IMR-90 (cell line): ENCODE results near the gene RCCD1. TPM values are rescaled to one million over a fixed set of nuclear protein-coding genes. Genes with fewer than 3 reads are reported as not detected.
A peak's percentile ranks its signal among the peaks of the same experiment; 100 is the strongest.

Experiments used
- ATAC-seq: fragments of 200-7000 bp; cut with Tn5 transposase; 2 replicates; pipeline ENCODE4 v1.9.1; 2020; ENCODE audit warnings: low read depth, mild to moderate bottlenecking, moderate library complexity
- BruUV-seq: library from RNA; stranded (reverse); fragments of 400-500 nt; replicated peaks from 2 replicates; lab custom pipeline; 2021; lab: Mats Ljungman, UMichigan
- CTCF ChIA-PET: fragments of 300-600 bp; formaldehyde crosslinking; extraction: SDS; loops from one replicate; lab custom pipeline; 2021; ENCODE audit warnings: antibody characterized with exemption; lab: Yijun Ruan, JAX
- POLR2A ChIA-PET: fragments of 300-600 bp; sonication (Branson Sonifier 250); formaldehyde crosslinking; loops from one replicate; lab custom pipeline; 2022; ENCODE audit warnings: antibody characterized with exemption; ENCODE audit not compliant: unreplicated experiment; lab: Charles Lee
- DNase-seq: peaks from one replicate; pipeline ENCODE4 v3.0.0; 2013
- H2AFZ ChIP-seq: replicated peaks from 2 replicates; pipeline ENCODE3; 2013; ENCODE audit warnings: low read length, mild to moderate bottlenecking; ENCODE audit not compliant: poor library complexity
- H2AK5ac ChIP-seq: 2 replicates; pipeline ENCODE4 v1.6.1; 2013; ENCODE audit warnings: low read depth, low read length, inconsistent platforms
- H2AK9ac ChIP-seq: replicated peaks from 2 replicates; pipeline ENCODE3; 2013; ENCODE audit warnings: mild to moderate bottlenecking, low read depth, low read length, moderate library complexity; ENCODE audit not compliant: poor library complexity
- H2BK120ac ChIP-seq: 2 replicates; pipeline ENCODE4 v1.6.1; 2013; ENCODE audit warnings: low read depth, low read length, inconsistent platforms
- H2BK15ac ChIP-seq: 3 replicates; pipeline ENCODE4 v1.6.1; 2013; ENCODE audit warnings: low read depth, low read length, inconsistent platforms
- H2BK20ac ChIP-seq: 2 replicates; pipeline ENCODE4 v1.6.1; 2013; ENCODE audit warnings: low read depth, mild to moderate bottlenecking, inconsistent platforms, low read length, moderate library complexity
- H2BK5ac ChIP-seq: 2 replicates; pipeline ENCODE4 v1.6.1; 2013; ENCODE audit warnings: mild to moderate bottlenecking, low read depth, low read length, inconsistent platforms; ENCODE audit not compliant: poor library complexity, severe bottlenecking
- H3K14ac ChIP-seq: replicated peaks from 2 replicates; pipeline ENCODE4 v1.6.1; 2013; ENCODE audit warnings: low read depth, low read length, inconsistent platforms
- H3K18ac ChIP-seq: 2 replicates; pipeline ENCODE4 v1.6.1; 2013; ENCODE audit warnings: low read depth, low read length, control low read depth
- H3K23ac ChIP-seq: 2 replicates; pipeline ENCODE4 v1.6.1; 2013; ENCODE audit warnings: low read depth, low read length, inconsistent platforms
- H3K27ac ChIP-seq: 2 replicates; pipeline ENCODE4 v1.5.1; 2013; ENCODE audit warnings: mild to moderate bottlenecking, control low read depth, low read length; ENCODE audit not compliant: insufficient read depth
- H3K27me3 ChIP-seq: 2 replicates; pipeline ENCODE4 v1.6.1; 2013; ENCODE audit warnings: low read length; ENCODE audit not compliant: control insufficient read depth, insufficient read depth
- H3K36me3 ChIP-seq: 2 replicates; pipeline ENCODE4 v1.6.1; 2013; ENCODE audit warnings: low read length, mixed read lengths; ENCODE audit not compliant: control insufficient read depth, insufficient read depth
- H3K4ac ChIP-seq: 2 replicates; pipeline ENCODE4 v1.6.1; 2013; ENCODE audit warnings: low read depth, low read length, inconsistent platforms
- H3K4me1 ChIP-seq: 2 replicates; pipeline ENCODE4 v1.6.1; 2013; ENCODE audit warnings: low read length, mixed read lengths; ENCODE audit not compliant: control insufficient read depth, insufficient read depth
- H3K4me2 ChIP-seq: 2 replicates; pipeline ENCODE4 v1.6.1; 2013; ENCODE audit warnings: low read depth, mild to moderate bottlenecking, control low read depth, low read length, moderate library complexity
- H3K4me3 ChIP-seq: 2 replicates; pipeline ENCODE4 v1.5.1; 2013; ENCODE audit warnings: low read depth, mild to moderate bottlenecking, control low read depth, low read length, moderate library complexity; ENCODE audit not compliant: insufficient read depth
- H3K56ac ChIP-seq: 2 replicates; pipeline ENCODE4 v1.6.1; 2013; ENCODE audit warnings: low read length, inconsistent platforms; ENCODE audit not compliant: insufficient read depth; ENCODE audit errors: extremely low read depth
- H3K79me1 ChIP-seq, 2 experiments: 2 replicates each; pipeline ENCODE4 v1.6.1; 2013; ENCODE audit warnings: low read length in 2 of 2, inconsistent platforms in 1 of 2, low read depth in 1 of 2
- H3K9ac ChIP-seq: 2 replicates; pipeline ENCODE4 v1.6.1; 2013; ENCODE audit warnings: low read depth, low read length, control low read depth
- H3K9me1 ChIP-seq: 2 replicates; pipeline ENCODE4 v1.6.1; 2013; ENCODE audit warnings: low read length, inconsistent platforms; ENCODE audit not compliant: insufficient read depth
- H3K9me3 ChIP-seq: 2 replicates; pipeline ENCODE4 v1.6.1; 2013; ENCODE audit warnings: low read length; ENCODE audit not compliant: control insufficient read depth, insufficient read depth
- H4K20me1 ChIP-seq: 2 replicates; pipeline ENCODE4 v1.6.1; 2013; ENCODE audit warnings: low read length, inconsistent platforms; ENCODE audit not compliant: insufficient read depth
- H4K5ac ChIP-seq: 2 replicates; pipeline ENCODE4 v1.6.1; 2013; ENCODE audit warnings: mild to moderate bottlenecking, low read depth, low read length, control low read depth
- H4K8ac ChIP-seq, 2 experiments: 2 replicates each; pipeline ENCODE4 v1.6.1; 2013; ENCODE audit warnings: low read depth in 2 of 2, low read length in 2 of 2, control low read depth in 1 of 2, inconsistent platforms in 1 of 2
- H4K91ac ChIP-seq: 2 replicates; pipeline ENCODE4 v1.6.1; 2013; ENCODE audit warnings: low read depth, low read length, inconsistent platforms; ENCODE audit not compliant: insufficient read depth
- CHD1 ChIP-seq: IDR thresholded peaks from 2 replicates; pipeline ENCODE4 v1.6.1; 2012; ENCODE audit warnings: low read depth, low read length, improper control_type of control experiment
- FOS ChIP-seq: fragments of 150-350 bp; IDR thresholded peaks from 2 replicates; pipeline ENCODE4 v1.6.1; 2016; ENCODE audit warnings: low read depth, low read length
- MAFK ChIP-seq: IDR thresholded peaks from 2 replicates; pipeline ENCODE4 v1.6.1; 2012; ENCODE audit warnings: low read depth, low read length, improper control_type of control experiment
- MAZ ChIP-seq: IDR thresholded peaks from 2 replicates; pipeline ENCODE4 v1.6.1; 2012; ENCODE audit warnings: low read depth, mild to moderate bottlenecking, low read length, improper control_type of control experiment, moderate library complexity, borderline replicate concordance
- MXI1 ChIP-seq: IDR thresholded peaks from 2 replicates; pipeline ENCODE4 v1.6.1; 2012; ENCODE audit warnings: low read depth, mild to moderate bottlenecking, low read length, moderate library complexity, borderline replicate concordance
- NFE2L2 ChIP-seq: fragments of 150-350 bp; IDR thresholded peaks from 2 replicates; pipeline ENCODE4 v1.6.1; 2016; ENCODE audit warnings: low read depth, mild to moderate bottlenecking, low read length
- POLR2A ChIP-seq: IDR thresholded peaks from 2 replicates; pipeline ENCODE4 v1.6.1; 2012; ENCODE audit warnings: mild to moderate bottlenecking, low read depth, low read length
- RAD21 ChIP-seq: IDR thresholded peaks from 2 replicates; pipeline ENCODE4 v1.6.1; 2012; ENCODE audit warnings: low read length, improper control_type of control experiment
- RCOR1 ChIP-seq: IDR thresholded peaks from 2 replicates; pipeline ENCODE4 v1.6.1; 2012; ENCODE audit warnings: mild to moderate bottlenecking, low read length, improper control_type of control experiment; ENCODE audit not compliant: insufficient replicate concordance
- SMC3 ChIP-seq: fragments of 150-350 bp; IDR thresholded peaks from 2 replicates; pipeline ENCODE4 v1.6.1; 2016; ENCODE audit warnings: low read depth, mild to moderate bottlenecking, antibody characterized with exemption, low read length, moderate library complexity
- WGBS, 2 experiments: methylation state at CpG; one replicate each; pipeline versions ENCODE4 v1.1.5 to v1.1.7; 2013; ENCODE audit warnings: missing lambda C conversion rate in 2 of 2; ENCODE audit not compliant: insufficient read length in 1 of 2; ENCODE audit errors: extremely low coverage in 2 of 2; 5-methylcytosine and 5-hydroxymethylcytosine counted together
- dilution Hi-C: fragments of 300-500 bp; cut with HindIII; formaldehyde crosslinking; loops from one replicate; pipeline ENCODE4 v1.14.3; 2018; ENCODE audit warnings: low sequenced_read_pairs; ENCODE audit not compliant: unreplicated experiment
- in situ Hi-C: fragments of 300-500 bp; cut with MboI; formaldehyde crosslinking; loops from 3 replicates; pipeline ENCODE4 v1.14.3; 2019; ENCODE audit warnings: low sequenced_read_pairs, inconsistent platforms, mixed read lengths
- intact Hi-C: fragments of 100-400 bp; cut with micrococcal nuclease; formaldehyde crosslinking; loops from 2 replicates; pipeline ENCODE4 v1.10.0; 2022
- polyA plus RNA-seq, 3 experiments: library from polyadenylated mRNA; depleted of rRNA; stranded (reverse); fragments of >200 nt; gene quantifications; 2 replicates each; pipeline ENCODE4 v1.2.3, GENCODE V29; 2012; ENCODE audit warnings: low replicate concordance in 1 of 3
- total RNA-seq: library from RNA; depleted of rRNA; stranded (reverse); fragments of >200 nt; gene quantifications from 2 replicates; pipeline ENCODE4 v1.2.3, GENCODE V29; 2012
- TF ChIP-seq, protein P1 (sequence below): fragments of 150-350 bp; IDR thresholded peaks from 2 replicates; pipeline ENCODE4 v1.6.1; 2016; ENCODE audit warnings: low read depth, mild to moderate bottlenecking, low read length, moderate library complexity, borderline replicate concordance
- TF ChIP-seq, protein P2 (sequence below): conservative IDR thresholded peaks from 2 replicates; pipeline ENCODE4 v1.5.1; 2012; ENCODE audit warnings: mild to moderate bottlenecking, low read depth, low read length, improper control_type of control experiment
- TF ChIP-seq, protein P3 (sequence below): fragments of 150-350 bp; IDR thresholded peaks from 2 replicates; pipeline ENCODE4 v1.6.1; 2017; ENCODE audit warnings: mild to moderate bottlenecking, antibody characterized with exemption, low read length, low read depth

RCCD1 gene
- total and polyA plus RNA-seq, 2 of the 4 experiments (the other 2 are of a cell fraction), result 3.9 to 9.9 TPM

DNA sequence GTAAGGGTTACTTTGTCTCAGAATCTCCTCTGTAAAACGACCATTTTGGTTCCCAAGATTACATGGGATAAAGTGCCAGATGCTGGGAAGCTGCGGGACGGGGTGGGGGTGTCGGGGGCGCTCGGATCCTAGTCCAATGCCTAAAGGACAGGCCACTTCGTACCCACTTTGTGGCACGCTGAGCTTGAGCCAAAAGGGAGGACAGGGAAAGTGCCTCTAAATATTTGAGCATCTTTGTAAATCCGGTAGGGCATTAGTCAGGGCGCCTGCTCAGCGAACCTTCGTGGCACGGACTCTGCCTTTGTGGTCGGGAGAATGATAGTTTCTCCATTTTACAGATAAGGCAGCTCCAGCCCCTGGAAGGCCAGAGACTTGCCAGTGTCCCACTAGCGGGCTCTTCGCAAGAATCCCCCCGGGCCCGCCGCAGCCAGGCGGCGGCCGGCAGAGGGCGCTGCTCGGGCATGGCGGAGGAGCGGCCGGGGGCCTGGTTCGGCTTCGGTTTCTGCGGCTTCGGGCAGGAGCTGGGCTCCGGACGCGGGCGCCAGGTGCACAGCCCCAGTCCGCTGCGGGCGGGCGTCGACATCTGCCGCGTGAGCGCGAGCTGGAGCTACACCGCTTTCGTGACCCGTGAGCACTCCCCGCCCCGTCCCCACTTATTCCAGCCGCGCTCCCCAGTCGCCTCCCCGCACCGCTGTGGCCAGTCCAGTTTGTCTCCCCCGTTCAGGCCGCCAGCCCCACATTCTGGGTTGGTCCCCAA, 1.8 kb downstream of the RCCD1 start:
- peaks cover 6 to 27% of the 10 kb centered on the region in 2 experiments; a peak in 3 of 4 replicates for H3K79me1 ChIP-seq
- BruUV-seq, result no TSS peak
- ChIA-PET CTCF (interaction anchor here (0.6 to 2.6 kb wide), 14 partner anchors 10 to 604 kb away, joined by 3 to 10 read pairs (median 5); partner anchors contain the start of gene UNC45A), POLR2A (interaction anchor here (0.6 kb wide), 1 partner anchor 25 kb away, joined by 4 read pairs; no protein-coding TSS in a partner anchor)
- no peak overlapping the region for H2BK120ac ChIP-seq
- no peak overlapping the region for H2BK15ac ChIP-seq
- peaks cover 6% of the 10 kb centered on the region for H3K4me1 ChIP-seq
- WGBS, 2 experiments, result 11% methylated on average over 30 of the region's 56 CpGs; no CpG with 5 or more reads in 1 of the 2 experiments
- H3K4me2 ChIP-seq, result peak overlapping the region; percentile 72
- peak overlapping the region; percentile 33; the same call in 1 of the 2 replicates for H2AK5ac ChIP-seq
- H3K18ac ChIP-seq, result no peak overlapping the region
- no peaks in the 10 kb centered on the region; the same call in 1 of the 2 replicates for H4K20me1 ChIP-seq
- no peak overlapping the region for H4K5ac ChIP-seq
- H3K9me1 ChIP-seq, result no peaks in the 10 kb centered on the region
- no peaks in the 10 kb centered on the region for H3K9me3 ChIP-seq
- no peak overlapping the region for H3K56ac ChIP-seq
- peak overlapping the region; percentile 36; the same call in 1 of the 2 replicates for H4K91ac ChIP-seq
- intact Hi-C loops, result loop anchor here (1.0 to 2.0 kb wide), 4 partner anchors 38 to 315 kb away; partner anchors contain the start of gene PRC1
- peak overlapping the region; percentile 60 for H2AK9ac ChIP-seq
- in situ Hi-C loops, result loop anchor here (10.0 kb wide), 1 partner anchor 318 kb away; no protein-coding TSS in a partner anchor
- H3K36me3 ChIP-seq, result peaks cover 35% of the 10 kb centered on the region
- H3K4me3 ChIP-seq, result peak overlapping the region; percentile 64
- ATAC-seq (peak; percentile 46), DNase-seq (peak; percentile 70)
- H4K8ac ChIP-seq, result peak overlapping the region; percentile 29 to 60; a peak in 3 of 4 replicates
- no peak overlapping the region for H3K14ac ChIP-seq
- H3K27me3 ChIP-seq, result no peaks in the 10 kb centered on the region
- no peak overlapping the region; the same call in 1 of the 2 replicates for H3K27ac ChIP-seq
- peak overlapping the region; percentile 51 for H3K9ac ChIP-seq
- dilution Hi-C loops, result no loop called here
- peak overlapping the region; percentile 41 for H3K4ac ChIP-seq
- no peak overlapping the region for H2BK20ac ChIP-seq
- H2AFZ ChIP-seq, result peak overlapping the region; percentile 90
- no peak overlapping the region for H2BK5ac ChIP-seq
- H3K23ac ChIP-seq, result peak overlapping the region; percentile 79; the same call in 1 of the 2 replicates
- TF ChIP-seq, protein P1, sequence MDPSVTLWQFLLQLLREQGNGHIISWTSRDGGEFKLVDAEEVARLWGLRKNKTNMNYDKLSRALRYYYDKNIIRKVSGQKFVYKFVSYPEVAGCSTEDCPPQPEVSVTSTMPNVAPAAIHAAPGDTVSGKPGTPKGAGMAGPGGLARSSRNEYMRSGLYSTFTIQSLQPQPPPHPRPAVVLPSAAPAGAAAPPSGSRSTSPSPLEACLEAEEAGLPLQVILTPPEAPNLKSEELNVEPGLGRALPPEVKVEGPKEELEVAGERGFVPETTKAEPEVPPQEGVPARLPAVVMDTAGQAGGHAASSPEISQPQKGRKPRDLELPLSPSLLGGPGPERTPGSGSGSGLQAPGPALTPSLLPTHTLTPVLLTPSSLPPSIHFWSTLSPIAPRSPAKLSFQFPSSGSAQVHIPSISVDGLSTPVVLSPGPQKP, result no peak
- TF ChIP-seq MAFK (no peak), CHD1 (no peak), RCOR1 (no peak), MXI1 (peak; percentile 43; the same call in 1 of the 2 replicates), SMC3 (peak; percentile 79), FOS (no peak), RAD21 (peak; percentile 61), POLR2A (peak; percentile 46; the same call in 1 of the 2 replicates), MAZ (peak; percentile 84; the same call in 1 of the 2 replicates), NFE2L2 (no peak)
- TF ChIP-seq, protein P2, sequence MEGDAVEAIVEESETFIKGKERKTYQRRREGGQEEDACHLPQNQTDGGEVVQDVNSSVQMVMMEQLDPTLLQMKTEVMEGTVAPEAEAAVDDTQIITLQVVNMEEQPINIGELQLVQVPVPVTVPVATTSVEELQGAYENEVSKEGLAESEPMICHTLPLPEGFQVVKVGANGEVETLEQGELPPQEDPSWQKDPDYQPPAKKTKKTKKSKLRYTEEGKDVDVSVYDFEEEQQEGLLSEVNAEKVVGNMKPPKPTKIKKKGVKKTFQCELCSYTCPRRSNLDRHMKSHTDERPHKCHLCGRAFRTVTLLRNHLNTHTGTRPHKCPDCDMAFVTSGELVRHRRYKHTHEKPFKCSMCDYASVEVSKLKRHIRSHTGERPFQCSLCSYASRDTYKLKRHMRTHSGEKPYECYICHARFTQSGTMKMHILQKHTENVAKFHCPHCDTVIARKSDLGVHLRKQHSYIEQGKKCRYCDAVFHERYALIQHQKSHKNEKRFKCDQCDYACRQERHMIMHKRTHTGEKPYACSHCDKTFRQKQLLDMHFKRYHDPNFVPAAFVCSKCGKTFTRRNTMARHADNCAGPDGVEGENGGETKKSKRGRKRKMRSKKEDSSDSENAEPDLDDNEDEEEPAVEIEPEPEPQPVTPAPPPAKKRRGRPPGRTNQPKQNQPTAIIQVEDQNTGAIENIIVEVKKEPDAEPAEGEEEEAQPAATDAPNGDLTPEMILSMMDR, result peak; percentile 92
- TF ChIP-seq, protein P3, sequence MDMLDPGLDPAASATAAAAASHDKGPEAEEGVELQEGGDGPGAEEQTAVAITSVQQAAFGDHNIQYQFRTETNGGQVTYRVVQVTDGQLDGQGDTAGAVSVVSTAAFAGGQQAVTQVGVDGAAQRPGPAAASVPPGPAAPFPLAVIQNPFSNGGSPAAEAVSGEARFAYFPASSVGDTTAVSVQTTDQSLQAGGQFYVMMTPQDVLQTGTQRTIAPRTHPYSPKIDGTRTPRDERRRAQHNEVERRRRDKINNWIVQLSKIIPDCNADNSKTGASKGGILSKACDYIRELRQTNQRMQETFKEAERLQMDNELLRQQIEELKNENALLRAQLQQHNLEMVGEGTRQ, result no peak
